GM23338 (cell line): ENCODE results near the gene PLS3. TPM values are rescaled to one million over a fixed set of nuclear protein-coding genes. Genes with fewer than 3 reads are reported as not detected.

ENCODE experiments used
- ATAC-seq: fragments of 200-7000 bp; cut with Tn5 transposase; 3 replicates; pipeline ENCODE4 v1.9.1; 2020
- DNase-seq: peaks from one replicate; pipeline ENCODE4 v3.0.0-alpha.2; 2015; ENCODE audit warnings: low spot score
- H2AFZ ChIP-seq: fragments of 200-600 bp; sonication (generic); 2 replicates; pipeline ENCODE4 v1.8.0; 2016; ENCODE audit warnings: antibody characterized with exemption, mild to moderate bottlenecking, moderate library complexity
- H3F3A ChIP-seq: fragments of 200-600 bp; sonication (generic); replicated peaks from 2 replicates; pipeline ENCODE4 v1.8.0; 2017; ENCODE audit warnings: antibody characterized with exemption, mixed run types, low read depth
- H3K27ac ChIP-seq: fragments of 200-600 bp; sonication (generic); 2 replicates; pipeline ENCODE4 v1.6.1; 2016; ENCODE audit warnings: low read depth
- H3K27me3 ChIP-seq: fragments of 200-600 bp; sonication (generic); 2 replicates; pipeline ENCODE4 v1.8.0; 2016; ENCODE audit warnings: mild to moderate bottlenecking, mixed run types, moderate library complexity; ENCODE audit not compliant: insufficient read depth
- H3K36me3 ChIP-seq: fragments of 200-600 bp; sonication (generic); 2 replicates; pipeline ENCODE4 v1.8.0; 2016; ENCODE audit warnings: mild to moderate bottlenecking; ENCODE audit not compliant: insufficient read depth
- H3K4me1 ChIP-seq: fragments of 200-600 bp; sonication (generic); 2 replicates; pipeline ENCODE4 v1.8.0; 2016; ENCODE audit warnings: mild to moderate bottlenecking, moderate library complexity; ENCODE audit not compliant: insufficient read depth
- H3K4me2 ChIP-seq: fragments of 200-600 bp; sonication (generic); 2 replicates; pipeline ENCODE4 v1.7.1; 2017; ENCODE audit warnings: mixed run types
- H3K4me3 ChIP-seq: fragments of 200-600 bp; sonication (generic); 2 replicates; pipeline ENCODE4 v1.6.1; 2016; ENCODE audit warnings: mixed run types
- H3K79me2 ChIP-seq: fragments of 200-600 bp; sonication (generic); replicated peaks from 2 replicates; pipeline ENCODE4 v1.8.0; 2017; ENCODE audit warnings: mild to moderate bottlenecking; ENCODE audit not compliant: insufficient read depth
- H3K9me2 ChIP-seq: fragments of 200-600 bp; sonication (generic); 2 replicates; pipeline ENCODE4 v1.8.0; 2017; ENCODE audit not compliant: insufficient read depth
- H4K20me1 ChIP-seq: fragments of 200-600 bp; sonication (generic); replicated peaks from 2 replicates; pipeline ENCODE4 v1.8.0; 2017; ENCODE audit warnings: mild to moderate bottlenecking; ENCODE audit not compliant: insufficient read depth
- H3K27ac Mint-ChIP-seq: 2 replicates; pipeline ENCODE4 v1.8.0; 2020; ENCODE audit warnings: inconsistent platforms, mild to moderate bottlenecking, moderate library complexity, mixed read lengths
- H3K27me3 Mint-ChIP-seq: 3 replicates; pipeline ENCODE4 v1.8.0; 2022; ENCODE audit warnings: low read depth, mild to moderate bottlenecking, moderate library complexity, mixed read lengths, inconsistent platforms; ENCODE audit not compliant: insufficient read depth, poor library complexity
- H3K36me3 Mint-ChIP-seq: 3 replicates; pipeline ENCODE4 v1.8.0; 2021; ENCODE audit warnings: low read depth, mild to moderate bottlenecking, inconsistent platforms, moderate library complexity, mixed read lengths
- H3K4me1 Mint-ChIP-seq: 3 replicates; pipeline ENCODE4 v1.8.0; 2020; ENCODE audit warnings: mild to moderate bottlenecking, inconsistent platforms, mixed read lengths
- H3K4me3 Mint-ChIP-seq: 3 replicates; pipeline ENCODE4 v1.8.0; 2021; ENCODE audit warnings: moderate library complexity, mild to moderate bottlenecking, inconsistent platforms, mixed read lengths
- H3K9me3 Mint-ChIP-seq: 3 replicates; pipeline ENCODE4 v1.8.0; 2020; ENCODE audit warnings: moderate library complexity, mild to moderate bottlenecking, inconsistent platforms, mixed read lengths
- CREB1 ChIP-seq: fragments of 250-450 bp; sonication (Bioruptor Pico); IDR thresholded peaks from 2 replicates; pipeline ENCODE4 v1.5.0; 2020; ENCODE audit warnings: low read depth, mild to moderate bottlenecking, moderate library complexity
- ETS1 ChIP-seq: IDR thresholded peaks from 2 replicates; pipeline ENCODE4 v1.6.1; 2016; ENCODE audit warnings: antibody characterized with exemption
- EZH2 ChIP-seq: fragments of 200-600 bp; sonication (generic); IDR thresholded peaks from one replicate; pipeline ENCODE4 v1.8.0; 2017; ENCODE audit warnings: antibody characterized with exemption, mild to moderate bottlenecking, low read depth; ENCODE audit not compliant: unreplicated experiment
- JUNB ChIP-seq: IDR thresholded peaks from one replicate; pipeline ENCODE4 v1.6.1; 2016; ENCODE audit warnings: antibody characterized with exemption; ENCODE audit not compliant: unreplicated experiment
- STAT1 ChIP-seq: IDR thresholded peaks from one replicate; pipeline ENCODE4 v1.6.1; 2016; ENCODE audit warnings: antibody characterized with exemption; ENCODE audit not compliant: unreplicated experiment
- ZNF331 ChIP-seq: fragments of 250-450 bp; sonication (Bioruptor Pico); IDR thresholded peaks from 2 replicates; pipeline ENCODE4 v1.5.0; 2020; ENCODE audit warnings: low read depth, mild to moderate bottlenecking, moderate library complexity
- polyA plus RNA-seq: library from polyadenylated mRNA; unstranded; fragments of >200 nt; fragmentation: Nextera tagmentation; extraction: Ambion mirVana; gene quantifications from 2 replicates; pipeline ENCODE4 v1.2.1, GENCODE V29; 2016
- total RNA-seq: library from RNA; depleted of rRNA; stranded (reverse); fragments of >200 nt; shearing (Covaris generic); gene quantifications from 2 replicates; pipeline ENCODE4 v1.2.3, GENCODE V29; 2014
- TF ChIP-seq, protein P1 (sequence below): IDR thresholded peaks from one replicate; pipeline ENCODE4 v1.6.1; 2018; ENCODE audit warnings: antibody characterized with exemption; ENCODE audit not compliant: unreplicated experiment
- TF ChIP-seq, protein P2 (sequence below): fragments of 250-450 bp; sonication (Bioruptor Pico); IDR thresholded peaks from 2 replicates; pipeline ENCODE4 v1.5.0; 2020; ENCODE audit warnings: mild to moderate bottlenecking, moderate library complexity

The PLS3 gene
- total and polyA plus RNA-seq, 2 experiments from 2014 or later: 81.6 to 128 TPM

- no peaks in the 10 kb centered on the region for H3K9me2 ChIP-seq
- no peak overlapping the region for H3K4me2 ChIP-seq
- Mint-ChIP-seq H3K27ac (no peak overlapping the region), H3K4me1 (peaks cover 6% of the 10 kb centered on the region), H3K36me3 (peaks cover 26% of the 10 kb centered on the region; the same call in 2 of the 3 replicates), H3K9me3 (no peaks in the 10 kb centered on the region), H3K4me3 (no peak overlapping the region), H3K27me3 (no peaks in the 10 kb centered on the region)
- H3K4me3 ChIP-seq: no peak overlapping the region
- H4K20me1 ChIP-seq: 0 out of 2 replicates have a peak, but pooled peaks cover 4% of the 10 kb centered on the region
- TF ChIP-seq CREB1 (CRISPR knock-in tag) (no peak), EZH2 (no peak), JUNB (no peak), STAT1 (no peak), ZNF331 (CRISPR knock-in tag) (no peak), ETS1 (no peak)
- TF ChIP-seq, protein P1, sequence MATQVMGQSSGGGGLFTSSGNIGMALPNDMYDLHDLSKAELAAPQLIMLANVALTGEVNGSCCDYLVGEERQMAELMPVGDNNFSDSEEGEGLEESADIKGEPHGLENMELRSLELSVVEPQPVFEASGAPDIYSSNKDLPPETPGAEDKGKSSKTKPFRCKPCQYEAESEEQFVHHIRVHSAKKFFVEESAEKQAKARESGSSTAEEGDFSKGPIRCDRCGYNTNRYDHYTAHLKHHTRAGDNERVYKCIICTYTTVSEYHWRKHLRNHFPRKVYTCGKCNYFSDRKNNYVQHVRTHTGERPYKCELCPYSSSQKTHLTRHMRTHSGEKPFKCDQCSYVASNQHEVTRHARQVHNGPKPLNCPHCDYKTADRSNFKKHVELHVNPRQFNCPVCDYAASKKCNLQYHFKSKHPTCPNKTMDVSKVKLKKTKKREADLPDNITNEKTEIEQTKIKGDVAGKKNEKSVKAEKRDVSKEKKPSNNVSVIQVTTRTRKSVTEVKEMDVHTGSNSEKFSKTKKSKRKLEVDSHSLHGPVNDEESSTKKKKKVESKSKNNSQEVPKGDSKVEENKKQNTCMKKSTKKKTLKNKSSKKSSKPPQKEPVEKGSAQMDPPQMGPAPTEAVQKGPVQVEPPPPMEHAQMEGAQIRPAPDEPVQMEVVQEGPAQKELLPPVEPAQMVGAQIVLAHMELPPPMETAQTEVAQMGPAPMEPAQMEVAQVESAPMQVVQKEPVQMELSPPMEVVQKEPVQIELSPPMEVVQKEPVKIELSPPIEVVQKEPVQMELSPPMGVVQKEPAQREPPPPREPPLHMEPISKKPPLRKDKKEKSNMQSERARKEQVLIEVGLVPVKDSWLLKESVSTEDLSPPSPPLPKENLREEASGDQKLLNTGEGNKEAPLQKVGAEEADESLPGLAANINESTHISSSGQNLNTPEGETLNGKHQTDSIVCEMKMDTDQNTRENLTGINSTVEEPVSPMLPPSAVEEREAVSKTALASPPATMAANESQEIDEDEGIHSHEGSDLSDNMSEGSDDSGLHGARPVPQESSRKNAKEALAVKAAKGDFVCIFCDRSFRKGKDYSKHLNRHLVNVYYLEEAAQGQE: no peak
- TF ChIP-seq, protein P2, sequence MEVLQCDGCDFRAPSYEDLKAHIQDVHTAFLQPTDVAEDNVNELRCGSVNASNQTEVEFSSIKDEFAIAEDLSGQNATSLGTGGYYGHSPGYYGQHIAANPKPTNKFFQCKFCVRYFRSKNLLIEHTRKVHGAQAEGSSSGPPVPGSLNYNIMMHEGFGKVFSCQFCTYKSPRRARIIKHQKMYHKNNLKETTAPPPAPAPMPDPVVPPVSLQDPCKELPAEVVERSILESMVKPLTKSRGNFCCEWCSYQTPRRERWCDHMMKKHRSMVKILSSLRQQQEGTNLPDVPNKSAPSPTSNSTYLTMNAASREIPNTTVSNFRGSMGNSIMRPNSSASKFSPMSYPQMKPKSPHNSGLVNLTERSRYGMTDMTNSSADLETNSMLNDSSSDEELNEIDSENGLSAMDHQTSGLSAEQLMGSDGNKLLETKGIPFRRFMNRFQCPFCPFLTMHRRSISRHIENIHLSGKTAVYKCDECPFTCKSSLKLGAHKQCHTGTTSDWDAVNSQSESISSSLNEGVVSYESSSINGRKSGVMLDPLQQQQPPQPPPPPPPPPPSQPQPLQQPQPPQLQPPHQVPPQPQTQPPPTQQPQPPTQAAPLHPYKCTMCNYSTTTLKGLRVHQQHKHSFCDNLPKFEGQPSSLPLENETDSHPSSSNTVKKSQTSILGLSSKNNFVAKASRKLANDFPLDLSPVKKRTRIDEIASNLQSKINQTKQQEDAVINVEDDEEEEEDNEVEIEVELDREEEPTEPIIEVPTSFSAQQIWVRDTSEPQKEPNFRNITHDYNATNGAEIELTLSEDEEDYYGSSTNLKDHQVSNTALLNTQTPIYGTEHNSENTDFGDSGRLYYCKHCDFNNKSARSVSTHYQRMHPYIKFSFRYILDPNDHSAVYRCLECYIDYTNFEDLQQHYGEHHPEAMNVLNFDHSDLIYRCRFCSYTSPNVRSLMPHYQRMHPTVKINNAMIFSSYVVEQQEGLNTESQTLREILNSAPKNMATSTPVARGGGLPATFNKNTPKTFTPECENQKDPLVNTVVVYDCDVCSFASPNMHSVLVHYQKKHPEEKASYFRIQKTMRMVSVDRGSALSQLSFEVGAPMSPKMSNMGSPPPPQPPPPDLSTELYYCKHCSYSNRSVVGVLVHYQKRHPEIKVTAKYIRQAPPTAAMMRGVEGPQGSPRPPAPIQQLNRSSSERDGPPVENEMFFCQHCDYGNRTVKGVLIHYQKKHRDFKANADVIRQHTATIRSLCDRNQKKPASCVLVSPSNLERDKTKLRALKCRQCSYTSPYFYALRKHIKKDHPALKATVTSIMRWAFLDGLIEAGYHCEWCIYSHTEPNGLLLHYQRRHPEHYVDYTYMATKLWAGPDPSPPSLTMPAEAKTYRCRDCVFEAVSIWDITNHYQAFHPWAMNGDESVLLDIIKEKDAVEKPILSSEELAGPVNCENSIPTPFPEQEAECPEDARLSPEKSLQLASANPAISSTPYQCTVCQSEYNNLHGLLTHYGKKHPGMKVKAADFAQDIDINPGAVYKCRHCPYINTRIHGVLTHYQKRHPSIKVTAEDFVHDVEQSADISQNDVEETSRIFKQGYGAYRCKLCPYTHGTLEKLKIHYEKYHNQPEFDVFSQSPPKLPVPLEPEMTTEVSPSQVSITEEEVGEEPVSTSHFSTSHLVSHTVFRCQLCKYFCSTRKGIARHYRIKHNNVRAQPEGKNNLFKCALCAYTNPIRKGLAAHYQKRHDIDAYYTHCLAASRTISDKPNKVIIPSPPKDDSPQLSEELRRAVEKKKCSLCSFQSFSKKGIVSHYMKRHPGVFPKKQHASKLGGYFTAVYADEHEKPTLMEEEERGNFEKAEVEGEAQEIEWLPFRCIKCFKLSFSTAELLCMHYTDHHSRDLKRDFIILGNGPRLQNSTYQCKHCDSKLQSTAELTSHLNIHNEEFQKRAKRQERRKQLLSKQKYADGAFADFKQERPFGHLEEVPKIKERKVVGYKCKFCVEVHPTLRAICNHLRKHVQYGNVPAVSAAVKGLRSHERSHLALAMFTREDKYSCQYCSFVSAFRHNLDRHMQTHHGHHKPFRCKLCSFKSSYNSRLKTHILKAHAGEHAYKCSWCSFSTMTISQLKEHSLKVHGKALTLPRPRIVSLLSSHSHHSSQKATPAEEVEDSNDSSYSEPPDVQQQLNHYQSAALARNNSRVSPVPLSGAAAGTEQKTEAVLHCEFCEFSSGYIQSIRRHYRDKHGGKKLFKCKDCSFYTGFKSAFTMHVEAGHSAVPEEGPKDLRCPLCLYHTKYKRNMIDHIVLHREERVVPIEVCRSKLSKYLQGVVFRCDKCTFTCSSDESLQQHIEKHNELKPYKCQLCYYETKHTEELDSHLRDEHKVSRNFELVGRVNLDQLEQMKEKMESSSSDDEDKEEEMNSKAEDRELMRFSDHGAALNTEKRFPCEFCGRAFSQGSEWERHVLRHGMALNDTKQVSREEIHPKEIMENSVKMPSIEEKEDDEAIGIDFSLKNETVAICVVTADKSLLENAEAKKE (CRISPR knock-in tag): no peak
- H3F3A ChIP-seq: no peaks in the 10 kb centered on the region
- no peak overlapping the region for H2AFZ ChIP-seq
- no peak overlapping the region for H3K27ac ChIP-seq
- no peak for DNase-seq
- H3K4me1 ChIP-seq: 0 out of 2 replicates have a peak, but pooled peaks cover 7% of the 10 kb centered on the region
- no peaks in the 10 kb centered on the region for H3K36me3 ChIP-seq
- peaks cover 93% of the 10 kb centered on the region for H3K79me2 ChIP-seq
- ATAC-seq: no peak
- no peaks in the 10 kb centered on the region for H3K27me3 ChIP-seq
These were observed 15.7 kb downstream of the PLS3 start for GRCh38 chrX:115576676-115577075.
